A549 treated with CpdA at 1 μM for 4 hours (cell line): ENCODE results near the gene PVRIG. TPM values are rescaled to one million over a fixed set of nuclear protein-coding genes. Genes with fewer than 3 reads are reported as not detected.

ENCODE experiments used
- total RNA-seq: library from RNA; stranded (reverse); fragments of 200-300 nt; extraction: Qiagen RNA extraction; gene quantifications from 5 replicates; pipeline ENCODE4 v1.2.3, GENCODE V29; 2022; ENCODE audit warnings: low read depth

Gene PVRIG
- total RNA-seq = not detected in 5 replicates

GRCh38 chr7:100219801-100220585, at the start of gene PVRIG:
PVRIG (plus strand) TSS chr7:100219949; CDS start chr7:100219971, 22 bp downstream.

GRCh38 chr7:100177045-100178001, 42.4 kb upstream of the PVRIG start, which contains the start of the genes GPC2 and STAG3:
GPC2 (minus strand) TSS chr7:100177381; CDS start chr7:100177199, 182 bp downstream.
STAG3 (plus strand) TSS chr7:100177918; CDS start chr7:100180557, 2,639 bp downstream.

Other genes with a start within 250 kb of the PVRIG start
- not detected in 5 replicates for gene AZGP1, start 243.9 kb upstream of the PVRIG start, total RNA-seq
- 6.6 to 11.3 TPM (median 9.3 TPM) in 5 replicates for gene ZKSCAN1, start 204.4 kb upstream of the PVRIG start, total RNA-seq
- 10.0 to 12.2 TPM (median 10.5 TPM) in 5 replicates for gene ZSCAN21, start 170.2 kb upstream of the PVRIG start, total RNA-seq
- 17.8 to 24.8 TPM (median 18.8 TPM) in 5 replicates for gene ZNF3, start 138.2 kb upstream of the PVRIG start, total RNA-seq
- gene COPS6, start 131.0 kb upstream of the PVRIG start, total RNA-seq = 148 to 197 TPM (median 177 TPM) in 5 replicates
- gene MCM7, start 118.6 kb upstream of the PVRIG start, total RNA-seq = 241 to 254 TPM (median 244 TPM) in 5 replicates
- 14.2 to 17.9 TPM (median 16.1 TPM) in 5 replicates for gene AP4M1, start 118.3 kb upstream of the PVRIG start, total RNA-seq
- gene TAF6, start 100.6 kb upstream of the PVRIG start, total RNA-seq = 60.0 to 70.6 TPM (median 68.0 TPM) in 5 replicates
- gene CNPY4, start 100.3 kb upstream of the PVRIG start, total RNA-seq = 10.7 to 13.0 TPM (median 12.0 TPM) in 5 replicates
- gene MBLAC1, start 93.0 kb upstream of the PVRIG start, total RNA-seq = 2.5 to 3.5 TPM (median 2.9 TPM) in 5 replicates
- gene LAMTOR4, start 71.0 kb upstream of the PVRIG start, total RNA-seq = 157 to 193 TPM (median 181 TPM) in 5 replicates
- gene TRAPPC14, start 61.2 kb upstream of the PVRIG start, total RNA-seq = 11.9 to 15.5 TPM (median 13.2 TPM) in 5 replicates
- gene GAL3ST4, start 51.3 kb upstream of the PVRIG start, total RNA-seq = 0.07 to 0.08 TPM in 2 of 5 replicates, not detected in the others
- gene GPC2, start 42.6 kb upstream of the PVRIG start, total RNA-seq = 0.24 to 1.4 TPM (median 0.67 TPM) in 5 replicates
- 0.18 to 0.45 TPM (median 0.26 TPM) in 4 of 5 replicates, not detected in the other for gene STAG3, start 42.0 kb upstream of the PVRIG start, total RNA-seq
- not detected in 5 replicates for gene SPDYE3, start 87.8 kb downstream of the PVRIG start, total RNA-seq
- gene PILRB, start 138.2 kb downstream of the PVRIG start, total RNA-seq = 25.8 to 35.2 TPM (median 31.2 TPM) in 5 replicates
- gene PILRA, start 153.5 kb downstream of the PVRIG start, total RNA-seq = 4.0 to 6.4 TPM (median 5.4 TPM) in 5 replicates
- 0.91 to 1.7 TPM (median 1.6 TPM) in 5 replicates for gene ZCWPW1, start 208.8 kb downstream of the PVRIG start, total RNA-seq
- 41.3 to 51.2 TPM (median 46.2 TPM) in 5 replicates for gene MEPCE, start 209.9 kb downstream of the PVRIG start, total RNA-seq
- 34.2 to 53.7 TPM (median 51.8 TPM) in 5 replicates for gene PPP1R35, start 216.5 kb downstream of the PVRIG start, total RNA-seq
- gene SPACDR, start 244.3 kb downstream of the PVRIG start, total RNA-seq = 0.60 to 0.96 TPM (median 0.77 TPM) in 4 of 5 replicates, not detected in the other